Sigmoid colon (tissue), 7 donors: ENCODE data around the gene PHC2. TPM values are rescaled to one million over a fixed set of nuclear protein-coding genes. Genes with fewer than 3 reads are reported as not detected.

Source experiments
- DNase-seq: peaks from one replicate; pipeline ENCODE4 v3.0.0-alpha.2; 2019
- H3K27ac ChIP-seq, 4 donors: fragments of 200-600 bp; sonication (generic); one replicate each; pipeline ENCODE4 v1.5.1; 2016 to 2019; ENCODE audit warnings: mild to moderate bottlenecking in 1 of 4
- H3K27me3 ChIP-seq, 3 donors: fragments of 200-600 bp; sonication (generic); one replicate each; pipeline ENCODE4 v1.5.1; 2019; ENCODE audit warnings: mild to moderate bottlenecking in 1 of 3
- H3K36me3 ChIP-seq, 4 donors: fragments of 200-600 bp; sonication (generic); one replicate each; pipeline ENCODE4 v1.5.1; 2016 to 2019
- H3K4me1 ChIP-seq, 4 donors: fragments of 200-600 bp; sonication (generic); one replicate each; pipeline ENCODE4 v1.5.1; 2017 to 2019
- H3K4me3 ChIP-seq, 4 donors: fragments of 200-600 bp; sonication (generic); one replicate each; pipeline ENCODE4 v1.5.1; 2017 to 2019; ENCODE audit warnings: mild to moderate bottlenecking in 2 of 4, moderate library complexity in 1 of 4
- H3K9me3 ChIP-seq, 4 donors: fragments of 200-600 bp in 3 of 4; sonication (generic) in 3 of 4; one replicate each; pipeline versions ENCODE4 v1.5.1 to v1.6.1; 2013 to 2019
- EP300 ChIP-seq, 4 donors: sonication (generic); formaldehyde crosslinking; IDR thresholded peaks; one replicate each; pipeline ENCODE4 v1.6.1; 2017; ENCODE audit warnings: antibody characterized with exemption in 4 of 4
- POLR2A ChIP-seq, 2 donors: fragments of 450-650 bp; IDR thresholded peaks; one replicate each; pipeline ENCODE4 v1.6.1; 2016; ENCODE audit warnings: antibody characterized with exemption in 2 of 2, mild to moderate bottlenecking in 2 of 2, moderate library complexity in 2 of 2
- POLR2AphosphoS5 ChIP-seq, 4 donors: sonication (generic); formaldehyde crosslinking; IDR thresholded peaks; one replicate each; pipeline ENCODE4 v1.6.1; 2017; ENCODE audit warnings: antibody characterized with exemption in 4 of 4
- WGBS, 2 donors: extraction: QIAGEN DNeasy Blood & Tissue Kit; methylation state at CpG; one replicate each; pipeline ENCODE4 v1.1.7; 2013; 5-methylcytosine and 5-hydroxymethylcytosine counted together
- intact Hi-C: fragments of 100-400 bp; cut with DNase I; formaldehyde crosslinking; loops from one replicate; pipeline ENCODE4 v1.15.1; 2023
- polyA plus RNA-seq, 3 donors: library from polyadenylated mRNA; stranded (reverse); fragments of 200-250 nt; gene quantifications; one replicate each; pipeline ENCODE4 v1.2.3, GENCODE V29; 2013
- total RNA-seq, 4 donors: library from RNA; depleted of rRNA; stranded (reverse); fragments of >200 nt; gene quantifications; one replicate each; pipeline ENCODE4 v1.1.0, GENCODE V29; 2016
- TF ChIP-seq, protein P1 (sequence below), 4 experiments: fragments of 450-650 bp in 3 of 4; fragments of 200-600 bp in 1 of 4; IDR thresholded peaks; one replicate each; pipeline ENCODE4 v1.5.1; 2016 to 2019; ENCODE audit warnings: antibody characterized with exemption in 4 of 4, mild to moderate bottlenecking in 3 of 4, moderate library complexity in 2 of 4
- donor health status: healthy with polysubstance abuse.
- donor health status: Bipolar disorder and iron deficiency.
- donor health status: healthy.

The PHC2 gene
- total and polyA plus RNA-seq, 7 donors = 56.2 to 199 (median 96.3) TPM

DNA sequence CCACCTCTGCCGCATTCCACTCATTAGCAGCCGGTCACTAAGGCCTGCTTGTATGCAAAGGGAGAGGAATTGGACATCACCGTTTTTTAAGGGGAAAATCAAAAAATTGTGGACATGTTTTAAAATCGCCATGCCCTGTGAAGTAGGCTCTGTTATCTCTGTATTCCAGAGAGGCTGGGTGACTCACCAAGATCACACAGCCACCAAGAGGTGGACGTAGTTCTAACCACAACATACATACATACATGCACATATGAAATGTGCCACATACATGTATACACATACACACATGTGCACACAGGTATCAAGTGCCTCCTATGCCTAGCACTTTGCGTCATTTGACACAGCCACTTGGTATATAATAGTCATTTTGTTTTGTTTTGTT lies 25.6 kb upstream of the PHC2 start:
- no peaks in the 10 kb centered on the region for H3K36me3 ChIP-seq
- H3K9me3 ChIP-seq = no peaks in the 10 kb centered on the region
- H3K4me1 ChIP-seq = peaks cover 2 to 65% (median 55%) of the 10 kb centered on the region in 4 donors
- intact Hi-C loops = loop anchor here (5.0 kb wide), 1 partner anchor 84 kb away; no protein-coding TSS in a partner anchor
- no peak for DNase-seq
- 86% methylated on average over 6 of the region's 6 CpGs for WGBS, 2 donors
- TF ChIP-seq POLR2A (IDR thresholded peaks at IDR 0.05) (no peak), EP300 (IDR thresholded peaks at IDR 0.05) (no peak), POLR2AphosphoS5 (IDR thresholded peaks at IDR 0.05) (no peak)
- TF ChIP-seq, protein P1, sequence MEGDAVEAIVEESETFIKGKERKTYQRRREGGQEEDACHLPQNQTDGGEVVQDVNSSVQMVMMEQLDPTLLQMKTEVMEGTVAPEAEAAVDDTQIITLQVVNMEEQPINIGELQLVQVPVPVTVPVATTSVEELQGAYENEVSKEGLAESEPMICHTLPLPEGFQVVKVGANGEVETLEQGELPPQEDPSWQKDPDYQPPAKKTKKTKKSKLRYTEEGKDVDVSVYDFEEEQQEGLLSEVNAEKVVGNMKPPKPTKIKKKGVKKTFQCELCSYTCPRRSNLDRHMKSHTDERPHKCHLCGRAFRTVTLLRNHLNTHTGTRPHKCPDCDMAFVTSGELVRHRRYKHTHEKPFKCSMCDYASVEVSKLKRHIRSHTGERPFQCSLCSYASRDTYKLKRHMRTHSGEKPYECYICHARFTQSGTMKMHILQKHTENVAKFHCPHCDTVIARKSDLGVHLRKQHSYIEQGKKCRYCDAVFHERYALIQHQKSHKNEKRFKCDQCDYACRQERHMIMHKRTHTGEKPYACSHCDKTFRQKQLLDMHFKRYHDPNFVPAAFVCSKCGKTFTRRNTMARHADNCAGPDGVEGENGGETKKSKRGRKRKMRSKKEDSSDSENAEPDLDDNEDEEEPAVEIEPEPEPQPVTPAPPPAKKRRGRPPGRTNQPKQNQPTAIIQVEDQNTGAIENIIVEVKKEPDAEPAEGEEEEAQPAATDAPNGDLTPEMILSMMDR (IDR thresholded peaks at IDR 0.05) = no peak
- H3K27ac ChIP-seq = peak overlapping the region in 3 of 4 donors; percentile 71 to 91 (median 81)
- no peaks in the 10 kb centered on the region for H3K27me3 ChIP-seq
- H3K4me3 ChIP-seq = no peak overlapping the region

DNA sequence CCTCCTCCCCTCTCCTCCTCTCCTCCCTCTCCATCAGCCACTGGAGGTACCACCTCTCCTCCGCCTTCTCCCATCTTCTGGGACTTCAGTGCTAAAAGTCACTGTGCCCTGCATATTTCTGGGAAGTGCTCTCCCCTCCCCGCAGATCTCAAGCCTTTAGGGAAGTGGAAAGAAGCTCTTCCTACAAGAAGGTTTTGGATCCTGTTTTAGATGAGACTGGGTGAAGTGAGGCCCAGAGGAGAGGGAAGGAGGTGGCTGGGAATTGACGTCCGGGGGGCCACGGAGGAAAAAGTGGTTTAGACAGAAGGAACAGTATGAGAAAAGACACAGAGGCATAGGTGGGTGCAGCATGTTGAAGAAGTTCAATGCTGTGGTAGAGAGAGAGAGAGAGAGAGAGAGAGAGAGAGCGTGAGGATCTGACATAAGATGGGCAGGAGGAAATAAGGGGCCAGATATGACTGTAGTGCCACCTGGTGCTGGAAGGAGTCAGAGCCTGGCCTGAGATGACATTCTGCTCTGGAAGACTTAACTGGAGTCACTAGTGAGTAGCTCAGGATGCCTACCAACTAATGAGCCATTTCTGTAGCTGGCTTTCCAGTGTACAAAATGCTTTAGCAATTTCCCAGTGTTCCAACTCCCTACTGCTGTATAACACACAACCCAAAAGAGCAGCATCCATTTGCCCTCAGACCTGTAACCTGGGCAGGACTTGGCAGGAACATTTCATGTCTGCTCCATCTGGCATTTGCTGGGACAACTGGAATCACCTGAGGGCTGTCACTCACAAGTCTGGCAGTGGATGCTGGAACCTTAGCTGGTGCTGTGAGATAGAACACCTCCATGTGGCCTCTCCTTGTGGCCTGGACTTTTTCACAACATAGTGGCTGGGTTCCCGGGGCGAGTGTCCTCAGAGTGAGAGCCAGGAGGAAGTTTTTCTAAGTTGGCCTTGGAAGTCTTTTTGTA lies 24.9 kb upstream of the PHC2 start:
- H3K4me1 ChIP-seq = peaks cover 2 to 58% (median 48%) of the 10 kb centered on the region in 4 donors
- TF ChIP-seq POLR2A (IDR thresholded peaks at IDR 0.05) (no peak), EP300 (IDR thresholded peaks at IDR 0.05) (no peak), POLR2AphosphoS5 (IDR thresholded peaks at IDR 0.05) (peak in 3 of 4 donors; percentile 51 to 58 (median 53))
- TF ChIP-seq, protein P1 (IDR thresholded peaks at IDR 0.05) = peak; percentile 36 to 55 (median 54)
- intact Hi-C loops = loop anchor here (5.0 kb wide), 1 partner anchor 84 kb away; no protein-coding TSS in a partner anchor
- 47 to 48% methylated on average over 8 of the region's 8 CpGs for WGBS, 2 donors
- H3K36me3 ChIP-seq = no peaks in the 10 kb centered on the region
- no peak for DNase-seq
- H3K27me3 ChIP-seq = no peaks in the 10 kb centered on the region
- peak overlapping the region in 3 of 4 donors; percentile 71 to 91 (median 81) for H3K27ac ChIP-seq
- no peaks in the 10 kb centered on the region for H3K9me3 ChIP-seq
- H3K4me3 ChIP-seq = no peak overlapping the region

DNA sequence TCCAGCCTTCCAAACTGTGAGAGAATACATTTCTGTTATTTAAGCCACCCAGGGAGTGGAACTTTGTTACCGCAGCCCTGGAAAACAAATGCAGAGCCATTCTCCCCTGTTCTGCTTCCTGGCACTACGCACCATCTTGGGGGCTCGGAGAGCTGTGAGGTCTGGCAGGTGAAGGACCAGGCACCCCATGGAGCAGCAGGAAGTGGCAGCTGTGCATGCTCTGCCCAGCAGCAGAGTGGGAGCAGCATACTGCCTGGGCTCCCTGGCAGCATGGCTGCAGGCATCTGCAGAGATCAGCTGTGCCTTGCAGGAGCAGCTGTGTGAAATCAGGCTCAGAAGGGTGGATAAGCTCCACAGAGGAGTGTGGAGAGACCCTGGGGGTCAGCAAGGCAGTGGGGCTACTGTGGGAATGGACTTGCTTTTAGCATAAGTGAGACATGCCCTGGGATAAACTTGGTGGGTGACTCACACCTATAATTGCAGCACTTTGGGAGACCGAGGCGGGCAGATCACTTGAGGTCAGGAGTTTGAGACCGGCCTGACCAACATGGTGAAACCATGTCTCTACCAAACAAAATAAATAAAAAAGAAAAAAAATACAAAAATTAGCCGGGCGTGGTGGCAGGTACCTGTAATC lies 23.9 kb upstream of the PHC2 start:
- intact Hi-C loops = loop anchor here (5.0 kb wide), 1 partner anchor 82 kb away; no protein-coding TSS in a partner anchor
- H3K4me1 ChIP-seq = peaks cover 2 to 48% (median 37%) of the 10 kb centered on the region in 4 donors
- no peak overlapping the region for H3K4me3 ChIP-seq
- no peaks in the 10 kb centered on the region for H3K36me3 ChIP-seq
- TF ChIP-seq, protein P1 (IDR thresholded peaks at IDR 0.05) = no peak
- no peak for TF ChIP-seq POLR2AphosphoS5 (IDR thresholded peaks at IDR 0.05)
- no peak for TF ChIP-seq EP300 (IDR thresholded peaks at IDR 0.05)
- no peak for TF ChIP-seq POLR2A (IDR thresholded peaks at IDR 0.05)
- peak overlapping the region in 3 of 4 donors; percentile 71 to 91 (median 81) for H3K27ac ChIP-seq
- H3K27me3 ChIP-seq = no peaks in the 10 kb centered on the region
- no peak for DNase-seq
- H3K9me3 ChIP-seq = no peaks in the 10 kb centered on the region
- 88 to 94% methylated on average over 8 of the region's 8 CpGs for WGBS, 2 donors

DNA sequence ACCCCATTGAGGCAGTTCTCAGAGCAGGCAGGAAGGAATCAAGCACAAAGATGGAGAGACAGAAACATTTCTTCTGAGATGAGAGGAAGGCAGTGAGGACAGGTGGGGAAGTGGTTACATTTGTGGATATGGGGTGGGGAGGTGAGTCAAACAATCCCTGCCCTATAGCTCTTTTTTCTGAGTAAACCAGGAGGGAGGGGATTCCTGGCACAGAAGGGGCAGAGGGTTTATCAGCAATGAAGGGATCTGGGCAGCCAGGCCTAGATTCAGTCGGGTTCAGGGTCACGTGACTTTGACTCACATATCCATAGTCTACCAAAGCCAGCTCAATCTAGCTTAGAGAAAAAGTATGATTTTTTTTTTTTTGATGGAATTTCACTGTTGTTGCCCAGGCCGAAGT lies 15.7 kb upstream of the PHC2 start:
- TF ChIP-seq EP300 (IDR thresholded peaks at IDR 0.05) = no peak
- TF ChIP-seq, protein P1 (IDR thresholded peaks at IDR 0.05) = no peak
- TF ChIP-seq POLR2AphosphoS5 (IDR thresholded peaks at IDR 0.05) = no peak
- TF ChIP-seq POLR2A (IDR thresholded peaks at IDR 0.05) = no peak
- Histone ChIP-seq H3K4me3 (no peak overlapping the region), H3K9me3 (no peaks in the 10 kb centered on the region), H3K27me3 (no peaks in the 10 kb centered on the region), H3K4me1 (peaks cover 0 to 21% (median 15%) of the 10 kb centered on the region in 4 donors), H3K36me3 (no peaks in the 10 kb centered on the region), H3K27ac (no peak overlapping the region)
- DNase-seq = no peak
- intact Hi-C loops = no loop called here
- 88 to 90% methylated on average over 3 of the region's 3 CpGs for WGBS, 2 donors
